Measurements from ENCODE around the gene MED13L. TPM values are rescaled to one million over a fixed set of nuclear protein-coding genes. Genes with fewer than 3 reads are reported as not detected.

The MED13L gene
- total and polyA plus RNA-seq, 9 donors: 47.8 to 198 (median 156) TPM

GRCh38 chr12:116308647-116309046, 31.2 kb upstream of the MED13L start:
- Histone ChIP-seq H3K4me3 (no peak overlapping the region), H3K36me3 (no peaks in the 10 kb centered on the region), H3K27me3 (no peaks in the 10 kb centered on the region), H3K4me1 (ENCODE audit: insufficient read depth) (peaks cover 2% of the 10 kb centered on the region), H3K27ac (no peak overlapping the region), H3K9me3 (no peaks in the 10 kb centered on the region)
- DNase-seq: no peak
- TF ChIP-seq CTCF (IDR thresholded peaks at IDR 0.05) (no peak), EP300 (IDR thresholded peaks at IDR 0.05) (no peak), POLR2A (IDR thresholded peaks at IDR 0.05) (no peak)
- intact Hi-C loops (cut with DNase I): loop anchor here in 1 of 4 donors (10.0 kb wide), 1 partner anchor 226 kb away; no protein-coding TSS in a partner anchor
- 72 to 85% (median 78%) methylated on average over 7 of the region's 7 CpGs for WGBS, 3 donors

- TF ChIP-seq EP300 (IDR thresholded peaks at IDR 0.05) (no peak), CTCF (IDR thresholded peaks at IDR 0.05) (no peak), POLR2A (IDR thresholded peaks at IDR 0.05) (no peak)
- DNase-seq: no peak
- H3K4me3 ChIP-seq: no peak overlapping the region
- no peaks in the 10 kb centered on the region for H3K9me3 ChIP-seq
- H3K27ac ChIP-seq: no peak overlapping the region
- H3K27me3 ChIP-seq: no peaks in the 10 kb centered on the region
- H3K36me3 ChIP-seq: no peaks in the 10 kb centered on the region
- WGBS, 3 donors: 86 to 96% (median 95%) methylated on average over 3 of the region's 3 CpGs
- peaks cover 2% of the 10 kb centered on the region for H3K4me1 ChIP-seq (ENCODE audit: insufficient read depth)
- intact Hi-C loops (cut with DNase I): loop anchor here in 1 of 4 donors (10.0 kb wide), 1 partner anchor 228 kb away; no protein-coding TSS in a partner anchor
Observed at GRCh38 chr12:116306968-116307367, 29.5 kb upstream of the MED13L start.

- H3K4me3 ChIP-seq: no peak overlapping the region
Observed at GRCh38 chr12:116306506-116306905, 29.0 kb upstream of the MED13L start.

GRCh38 chr12:116304621-116305020, 27.1 kb upstream of the MED13L start:
- Histone ChIP-seq H3K4me3 (no peak overlapping the region), H3K27me3 (no peaks in the 10 kb centered on the region), H3K27ac (no peak overlapping the region), H3K36me3 (no peaks in the 10 kb centered on the region), H3K9me3 (no peaks in the 10 kb centered on the region), H3K4me1 (ENCODE audit: insufficient read depth) (peaks cover 6% of the 10 kb centered on the region)
- intact Hi-C loops (cut with DNase I): loop anchor here in 1 of 4 donors (10.0 kb wide), 1 partner anchor 230 kb away; no protein-coding TSS in a partner anchor
- DNase-seq: no peak
- 97 to 99% (median 98%) methylated on average over 4 of the region's 4 CpGs for WGBS, 3 donors
- TF ChIP-seq CTCF (IDR thresholded peaks at IDR 0.05): no peak
- TF ChIP-seq POLR2A (IDR thresholded peaks at IDR 0.05): no peak
- TF ChIP-seq EP300 (IDR thresholded peaks at IDR 0.05): no peak

More at GRCh38 chr12:116306506-116306905, 29.0 kb upstream of the MED13L start:
- no peaks in the 10 kb centered on the region for H3K27me3 ChIP-seq
- no peak for TF ChIP-seq EP300 (IDR thresholded peaks at IDR 0.05)
- no peak for TF ChIP-seq CTCF (IDR thresholded peaks at IDR 0.05)
- no peak for TF ChIP-seq POLR2A (IDR thresholded peaks at IDR 0.05)
- no peaks in the 10 kb centered on the region for H3K36me3 ChIP-seq
- peaks cover 2% of the 10 kb centered on the region for H3K4me1 ChIP-seq (ENCODE audit: insufficient read depth)
- 80 to 92% (median 86%) methylated on average over 5 of the region's 5 CpGs for WGBS, 3 donors
- H3K27ac ChIP-seq: no peak overlapping the region
- intact Hi-C loops (cut with DNase I): loop anchor here in 1 of 4 donors (10.0 kb wide), 1 partner anchor 228 kb away; no protein-coding TSS in a partner anchor
- H3K9me3 ChIP-seq: no peaks in the 10 kb centered on the region
- no peak for DNase-seq
